ENCODE measurements around the gene NUSAP1. TPM values are rescaled to one million over a fixed set of nuclear protein-coding genes. Genes with fewer than 3 reads are reported as not detected.
"Not testable (repeated sequence)": the region's sequence is repeated elsewhere in the genome, so short reads cannot be mapped to it uniquely, and the experiment has no call there.

The NUSAP1 gene
- total RNA-seq = 10 to 100 TPM; 11.1 to 19.0 (median 15.9) TPM

- peak within 1 kb of the TSS; percentile 69 for H3K27ac ChIP-seq
- peak in 2 of 3 donors; percentile 10 to 84 for TF ChIP-seq POLR2AphosphoS5 (IDR thresholded peaks at IDR 0.05)
- no peak for TF ChIP-seq POLR2A (IDR thresholded peaks at IDR 0.05)
- H3K4me3 ChIP-seq = peak within 1 kb of the TSS; percentile 90
- 0% methylated on average over 43 of the region's 64 CpGs for WGBS
- peak; percentile 99 for DNase-seq (ENCODE audit: low spot score in 2 of 2)
- no peaks in the 10 kb centered on the region for H3K27me3 ChIP-seq
- H3K36me3 ChIP-seq = no peaks in the 10 kb centered on the region
- no peaks in the 10 kb centered on the region for H3K9me3 ChIP-seq
- H3K4me1 ChIP-seq = peaks cover 21% of the 10 kb centered on the region
Measured at GRCh38 chr15:41332194-41333025, at the start of gene NUSAP1, which contains the start of gene OIP5. NUSAP1 (plus strand) TSS chr15:41332881; CDS start chr15:41332958, 77 bp downstream. OIP5 (minus strand) TSS chr15:41332591; CDS start chr15:41332561, 30 bp downstream.

GRCh38 chr15:41282980-41283652 is 49.6 kb upstream of the NUSAP1 start:
- H3K36me3 ChIP-seq = peaks cover 42% of the 10 kb centered on the region
- H3K27me3 ChIP-seq; DNase-seq (ENCODE audit: low spot score in 2 of 2); H3K9me3 ChIP-seq: not testable (repeated sequence)
- peak overlapping the region; percentile 89 for H3K27ac ChIP-seq
- peak overlapping the region; percentile 86 for H3K4me3 ChIP-seq
- WGBS = 28% methylated on average over 19 of the region's 19 CpGs
- H3K4me1 ChIP-seq = peaks cover 29% of the 10 kb centered on the region

- DNase-seq (ENCODE audit: low spot score in 2 of 2) = peak; percentile 99
Measured at GRCh38 chr15:41283653-41284426, 48.8 kb upstream of the NUSAP1 start.

GRCh38 chr15:41284427-41285177 is 48.1 kb upstream of the NUSAP1 start:
- Histone ChIP-seq H3K27ac (peak overlapping the region; percentile 89), H3K4me1 (peaks cover 35% of the 10 kb centered on the region), H3K36me3 (peaks cover 37% of the 10 kb centered on the region), H3K27me3 (no peaks in the 10 kb centered on the region), H3K9me3 (no peaks in the 10 kb centered on the region), H3K4me3 (peak overlapping the region; percentile 86)
- TF ChIP-seq CTCF (IDR thresholded peaks at IDR 0.05) (no peak), POLR2A (IDR thresholded peaks at IDR 0.05) (no peak), EP300 (IDR thresholded peaks at IDR 0.05) (no peak), POLR2AphosphoS5 (IDR thresholded peaks at IDR 0.05) (no peak)
- 1% methylated on average over 20 of the region's 20 CpGs for WGBS
- DNase-seq (ENCODE audit: low spot score in 2 of 2) = peak in 1 of 2 donors; percentile 62

More at GRCh38 chr15:41283653-41284426, 48.8 kb upstream of the NUSAP1 start:
- Histone ChIP-seq H3K27me3 (no peaks in the 10 kb centered on the region), H3K36me3 (peaks cover 43% of the 10 kb centered on the region), H3K4me1 (peaks cover 35% of the 10 kb centered on the region), H3K9me3 (no peaks in the 10 kb centered on the region), H3K4me3 (peak overlapping the region; percentile 86), H3K27ac (peak overlapping the region; percentile 89)
- 0% methylated on average over 43 of the region's 61 CpGs for WGBS
- no peak for TF ChIP-seq CTCF (IDR thresholded peaks at IDR 0.05)
- TF ChIP-seq POLR2A (IDR thresholded peaks at IDR 0.05) = peak; percentile 17 to 68
- no peak for TF ChIP-seq EP300 (IDR thresholded peaks at IDR 0.05)
- peak; percentile 74 to 82 (median 82) for TF ChIP-seq POLR2AphosphoS5 (IDR thresholded peaks at IDR 0.05)

- peak overlapping the region; percentile 86 for H3K4me3 ChIP-seq
- H3K9me3 ChIP-seq = no peaks in the 10 kb centered on the region
- H3K27ac ChIP-seq = no peak overlapping the region
- DNase-seq (ENCODE audit: low spot score in 2 of 2) = no peak
- no peaks in the 10 kb centered on the region for H3K27me3 ChIP-seq
- H3K36me3 ChIP-seq = peaks cover 34% of the 10 kb centered on the region
- no peak for TF ChIP-seq EP300 (IDR thresholded peaks at IDR 0.05)
- no peak for TF ChIP-seq POLR2AphosphoS5 (IDR thresholded peaks at IDR 0.05)
- TF ChIP-seq POLR2A (IDR thresholded peaks at IDR 0.05) = no peak
- no peak for TF ChIP-seq CTCF (IDR thresholded peaks at IDR 0.05)
- 48% methylated on average over 7 of the region's 7 CpGs for WGBS
- peaks cover 35% of the 10 kb centered on the region for H3K4me1 ChIP-seq
Measured at GRCh38 chr15:41285285-41285684, 47.4 kb upstream of the NUSAP1 start.
